OCI-M2 (cell line): Measurements from ENCODE around the gene ZFAND3.

Experiments used
- DNase-seq: peaks from one replicate; lab custom pipeline; 2025; ENCODE audit not compliant: unreplicated experiment; lab: John Stamatoyannopoulos, UW

Gene ZFAND3

DNA sequence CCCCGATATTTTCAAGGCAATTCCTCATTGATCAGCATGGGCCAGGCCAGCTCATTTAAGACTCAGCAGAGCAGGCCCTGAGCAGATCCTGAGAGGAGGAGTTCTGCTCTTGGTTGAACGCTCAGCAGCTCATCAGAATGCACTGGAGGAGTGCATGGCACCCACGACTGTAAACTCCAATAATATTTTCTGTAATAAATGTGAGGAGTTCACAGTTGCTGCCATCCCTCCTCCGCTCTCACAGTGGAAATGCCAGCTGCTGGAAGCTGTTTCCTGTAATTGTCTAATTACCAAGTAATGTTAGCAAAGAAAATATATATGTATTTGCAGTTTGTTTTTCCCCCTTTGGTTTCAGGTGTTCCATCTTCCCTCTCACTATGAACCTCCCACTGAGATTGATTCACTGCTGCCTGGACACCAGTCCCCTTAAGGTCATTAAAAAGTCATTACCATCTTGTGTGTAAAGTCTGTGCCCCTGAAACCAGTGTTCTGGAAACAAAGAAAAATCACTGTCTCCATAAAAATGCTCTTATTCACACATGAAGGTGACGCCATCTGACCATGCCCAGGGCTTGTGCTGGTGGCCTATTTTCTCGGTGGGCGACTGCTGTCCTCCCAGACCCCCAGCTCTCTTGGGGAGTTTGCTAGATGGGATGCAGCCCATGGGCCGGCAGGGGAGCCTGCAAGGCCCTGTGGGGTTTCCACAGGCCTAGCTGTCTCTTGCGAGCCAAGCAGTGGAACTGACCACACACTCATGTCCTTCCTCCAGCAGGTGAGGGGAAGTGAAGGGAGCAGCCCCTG, 374.2 kb downstream of the ZFAND3 start:
- no peak for DNase-seq

- no peak for DNase-seq
Observed at GRCh38 chr6:38194282-38194572, 374.7 kb downstream of the ZFAND3 start.

DNA sequence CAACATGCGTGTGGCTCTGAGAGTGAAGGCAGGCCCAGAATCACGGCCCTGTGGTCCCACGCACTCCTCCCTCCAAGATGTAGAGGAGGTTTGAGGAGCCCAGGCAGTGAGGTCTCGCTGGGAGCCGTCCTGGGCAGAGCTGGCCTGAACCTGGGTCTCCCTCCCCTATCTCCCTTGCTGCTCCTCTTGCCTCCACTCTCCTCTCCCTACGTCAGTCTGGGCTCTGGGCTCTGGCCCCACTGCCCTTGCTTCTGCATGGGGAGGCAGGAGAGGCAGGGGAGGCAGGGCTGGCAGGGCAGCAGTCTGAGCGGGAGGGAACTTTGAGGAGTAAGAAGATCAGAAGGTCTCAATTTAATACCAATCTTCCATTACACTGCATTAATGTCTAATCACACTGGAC, 375.1 kb downstream of the ZFAND3 start:
- DNase-seq, result no peak

DNA sequence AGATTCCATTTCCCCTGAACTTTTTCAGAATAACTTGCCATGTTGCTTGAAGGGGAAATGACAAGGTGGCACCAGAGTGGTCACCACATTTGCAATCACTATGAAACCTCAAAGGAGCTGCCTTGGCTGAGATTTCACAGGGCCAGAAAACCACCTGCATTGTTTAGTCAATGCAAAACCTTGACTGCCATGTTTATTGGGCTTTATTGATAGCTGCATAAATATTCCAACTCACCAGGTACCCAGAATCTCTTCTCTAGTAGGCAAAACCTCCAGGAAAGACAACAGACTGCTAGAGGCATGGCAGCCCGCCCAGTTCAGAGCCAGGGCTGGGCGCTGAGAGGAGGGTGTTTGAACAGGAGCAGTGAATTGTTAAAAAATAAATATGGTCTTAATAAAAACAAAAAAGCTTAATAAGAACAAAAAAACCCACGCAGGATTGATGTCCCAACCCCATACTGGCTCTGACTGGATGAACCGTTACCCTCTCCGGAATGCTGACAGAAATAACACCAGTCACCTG, 375.6 kb downstream of the ZFAND3 start:
- no peak for DNase-seq

DNA sequence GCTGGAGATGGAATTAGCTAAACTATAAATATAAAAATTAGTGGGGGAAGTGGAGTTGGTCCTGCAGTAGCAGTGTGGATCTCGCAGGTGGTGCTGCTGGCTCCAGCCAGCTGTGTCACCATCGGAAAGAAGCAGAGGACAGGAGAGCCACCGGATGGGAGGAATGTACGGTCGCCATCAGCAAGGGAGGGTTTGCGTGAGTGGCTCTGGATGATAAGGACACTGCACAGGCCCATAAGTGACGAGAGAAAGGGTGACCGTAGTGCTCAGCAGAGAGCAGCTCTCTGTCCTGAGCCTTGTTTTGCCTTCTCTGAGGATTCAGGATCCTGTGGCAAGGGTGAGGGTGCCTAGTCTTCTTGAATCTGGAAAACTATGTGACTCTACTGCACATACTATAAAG, 378.7 kb downstream of the ZFAND3 start:
- DNase-seq, result no peak
